Activated T-helper 1 cell treated with anti-CD3 and anti-CD28 coated beads, Interleukin-12 subunit alpha, Interleukin-12 subunit beta, Interleukin-2, Interleukin-4 antibody, amounts not matched to agents 30 ng/mL and 10 ng/mL and 1 ng/mL, durations not matched to agents 14 hours and 24 hours and 36 hours (primary cell): ENCODE data around the gene COL6A1. TPM values are rescaled to one million over a fixed set of nuclear protein-coding genes. Genes with fewer than 3 reads are reported as not detected.
A peak's percentile ranks its signal among the peaks of the same experiment; 100 is the strongest.

ENCODE experiments used
- DNase-seq: peaks from one replicate; pipeline ENCODE4 v3.0.0; 2021; ENCODE audit warnings: low spot score
- H3K27ac Mint-ChIP-seq: one replicate; pipeline ENCODE4 v1.8.0; 2021; ENCODE audit warnings: mild to moderate bottlenecking, mixed read lengths
- H3K27me3 Mint-ChIP-seq: one replicate; pipeline ENCODE4 v1.8.0; 2022; ENCODE audit warnings: mild to moderate bottlenecking, moderate library complexity, mixed read lengths; ENCODE audit not compliant: insufficient read depth
- H3K36me3 Mint-ChIP-seq: one replicate; pipeline ENCODE4 v1.8.0; 2021; ENCODE audit warnings: low read depth, mixed read lengths
- H3K4me1 Mint-ChIP-seq: one replicate; pipeline ENCODE4 v1.8.0; 2021; ENCODE audit warnings: low read depth, mixed read lengths
- H3K4me3 Mint-ChIP-seq: one replicate; pipeline ENCODE4 v1.8.0; 2021; ENCODE audit warnings: mild to moderate bottlenecking, moderate library complexity, mixed read lengths
- H3K9me3 Mint-ChIP-seq: one replicate; pipeline ENCODE4 v1.8.0; 2021; ENCODE audit warnings: mixed read lengths
- intact Hi-C: fragments of 100-400 bp; cut with micrococcal nuclease; formaldehyde crosslinking; loops from one replicate; pipeline ENCODE4 v1.15.1; 2024
- total RNA-seq: library from RNA; stranded (reverse); gene quantifications from 2 replicates; pipeline ENCODE4 v1.2.3, GENCODE V29; 2022

The COL6A1 gene
- total RNA-seq, 1 donor from 2014 or later: 0.62 TPM

DNA sequence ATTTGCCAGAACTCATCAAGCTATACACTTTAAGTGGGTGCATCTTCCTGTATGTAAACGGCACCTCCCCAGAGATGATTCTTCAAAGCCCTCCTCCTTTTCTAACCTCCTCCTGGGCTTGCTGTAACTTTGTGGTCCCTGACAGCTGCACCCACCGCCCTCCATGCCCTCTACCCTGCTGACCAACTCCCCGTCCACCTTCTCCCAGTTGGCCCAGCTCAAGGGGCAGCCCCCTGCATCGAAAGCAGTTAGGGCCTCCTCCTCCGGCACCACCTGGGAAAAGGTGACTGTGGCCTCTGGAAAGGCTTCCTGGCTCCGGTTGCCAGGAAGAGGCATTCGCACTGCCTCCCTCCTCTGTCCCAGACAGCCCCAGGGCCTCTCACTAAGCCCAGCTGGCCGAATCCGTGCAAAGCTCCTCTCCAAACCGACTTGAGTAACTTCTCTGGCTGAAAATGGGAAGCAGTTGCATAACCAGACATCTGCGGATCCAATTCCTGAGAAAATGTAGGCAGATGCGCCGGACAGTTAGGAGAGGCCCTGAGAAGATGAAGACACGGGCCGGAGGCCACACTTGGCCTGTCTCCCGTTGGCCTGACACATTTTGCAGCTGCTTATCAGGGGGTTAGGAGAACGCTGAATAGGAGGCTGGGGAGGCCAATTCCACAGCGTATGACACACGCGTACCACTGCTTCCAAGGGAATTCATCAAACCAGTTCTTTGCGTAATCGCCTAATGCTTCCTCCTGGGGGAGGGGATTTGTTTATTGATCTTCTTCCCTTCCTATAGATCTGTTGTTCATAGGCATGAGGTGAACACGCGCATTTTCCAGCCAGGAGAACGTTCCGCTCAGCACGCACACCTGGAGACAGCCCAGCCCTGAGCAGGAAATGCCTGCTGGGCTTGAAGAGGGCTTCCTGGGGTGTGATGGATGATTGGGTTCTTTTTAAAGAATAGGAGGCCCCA is 67.6 kb downstream of the COL6A1 start:
- intact Hi-C loops: no loop called here
- Mint-ChIP-seq H3K27ac (no peak overlapping the region), H3K36me3 (no peaks in the 10 kb centered on the region), H3K4me1 (peaks cover 6% of the 10 kb centered on the region), H3K27me3 (peaks cover 3% of the 10 kb centered on the region), H3K4me3 (no peak overlapping the region), H3K9me3 (no peaks in the 10 kb centered on the region)
- DNase-seq: no peak

DNA sequence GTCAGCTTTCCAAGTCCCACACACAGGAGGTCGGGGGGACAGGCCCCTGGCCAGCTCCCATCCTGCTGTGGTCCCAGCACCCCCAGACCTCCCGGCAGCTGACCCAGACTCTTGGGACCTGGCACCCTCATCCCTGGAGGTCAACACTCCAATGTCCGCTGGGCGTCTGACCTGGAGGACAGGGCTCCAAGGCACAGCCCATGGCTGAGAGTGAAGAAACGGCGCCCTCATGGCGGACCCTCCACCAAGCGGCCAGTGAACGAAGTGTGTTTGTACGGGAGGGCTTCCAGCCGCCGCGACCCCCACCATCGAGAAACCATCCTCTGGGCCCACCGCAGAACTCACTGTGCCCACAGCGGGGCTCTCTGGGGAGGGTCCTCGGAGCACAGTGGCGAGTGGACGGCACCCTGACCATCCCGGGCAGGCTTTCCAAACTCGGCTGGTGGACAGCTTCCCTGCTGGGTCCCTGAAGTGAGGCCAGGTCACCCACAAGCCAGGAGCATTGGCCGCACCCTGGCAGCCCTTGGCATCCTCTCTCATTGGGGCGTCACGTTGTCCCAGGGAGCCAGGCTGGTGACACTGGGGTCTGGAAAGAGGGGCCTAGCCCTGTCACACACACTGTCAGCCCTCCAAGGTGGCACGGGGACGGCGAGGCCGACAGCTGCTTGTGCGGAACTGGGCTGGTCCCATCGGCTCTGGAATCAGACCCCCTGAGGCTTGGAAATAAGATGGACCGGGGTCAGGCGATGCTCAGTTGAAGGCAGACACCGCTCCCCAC is 68.5 kb downstream of the COL6A1 start:
- Mint-ChIP-seq H3K4me1 (peaks cover 6% of the 10 kb centered on the region), H3K27ac (no peak overlapping the region), H3K27me3 (peaks cover 3% of the 10 kb centered on the region), H3K9me3 (no peaks in the 10 kb centered on the region), H3K4me3 (no peak overlapping the region), H3K36me3 (no peaks in the 10 kb centered on the region)
- no peak for DNase-seq
- intact Hi-C loops: no loop called here

DNA sequence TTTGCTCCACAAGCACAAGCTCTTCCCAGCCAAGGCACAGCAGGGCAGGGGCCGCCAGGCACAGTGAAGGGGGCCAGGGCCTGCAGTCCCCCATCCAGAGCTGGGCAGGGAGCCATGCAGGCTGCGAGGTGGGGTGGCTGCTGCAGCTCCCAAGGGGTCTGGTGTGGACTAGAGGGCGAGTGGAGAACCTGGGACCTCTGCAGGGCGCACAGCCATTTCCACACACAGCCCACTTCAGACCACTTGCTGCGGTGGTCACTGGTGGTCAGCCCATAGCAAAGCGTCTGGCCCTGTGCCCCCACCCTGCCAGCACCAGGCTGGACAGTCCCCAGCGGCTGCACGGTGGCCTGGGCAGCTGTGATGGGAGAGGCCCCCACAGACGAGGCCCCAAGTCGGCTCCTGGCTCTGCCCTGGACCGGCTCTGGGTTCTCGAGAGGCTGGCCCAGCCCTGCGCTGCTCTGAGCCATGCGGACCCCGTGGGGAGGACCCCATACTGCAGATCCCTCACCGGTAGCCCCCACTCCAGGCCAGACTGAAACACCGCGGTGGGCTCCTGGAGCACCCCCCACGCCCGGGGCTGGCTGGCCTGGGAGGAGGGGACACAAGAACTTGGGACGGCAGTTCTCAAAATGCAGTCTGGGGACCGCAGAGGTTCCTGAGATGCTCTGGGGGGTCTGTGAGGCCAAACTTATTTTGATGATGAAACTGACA is 69.3 kb downstream of the COL6A1 start:
- intact Hi-C loops: no loop called here
- H3K4me3 Mint-ChIP-seq: no peak overlapping the region
- H3K9me3 Mint-ChIP-seq: no peaks in the 10 kb centered on the region
- H3K27me3 Mint-ChIP-seq: no peaks in the 10 kb centered on the region
- no peak overlapping the region for H3K27ac Mint-ChIP-seq
- no peaks in the 10 kb centered on the region for H3K36me3 Mint-ChIP-seq
- no peak for DNase-seq
- peaks cover 6% of the 10 kb centered on the region for H3K4me1 Mint-ChIP-seq

DNA sequence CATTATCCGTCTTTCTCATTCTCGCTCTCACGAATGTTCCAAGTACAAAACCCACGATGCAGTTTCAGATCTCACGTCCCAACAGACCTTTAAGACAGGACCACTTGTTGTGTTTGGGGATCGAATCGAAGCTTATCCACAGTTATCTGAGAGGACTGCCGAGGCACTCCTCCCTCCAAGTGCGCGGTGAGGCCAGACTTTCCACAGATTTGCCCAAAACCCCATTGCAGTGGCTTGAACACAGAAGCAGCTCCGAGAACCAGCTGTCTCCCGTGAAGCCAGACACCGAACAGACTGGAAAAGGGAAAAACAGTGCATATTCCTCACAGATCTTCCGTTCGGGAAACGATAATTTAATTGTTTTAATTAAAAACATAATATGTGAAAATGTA is 69.8 kb downstream of the COL6A1 start:
- peaks cover 6% of the 10 kb centered on the region for H3K4me1 Mint-ChIP-seq
- H3K9me3 Mint-ChIP-seq: no peaks in the 10 kb centered on the region
- no peak overlapping the region for H3K4me3 Mint-ChIP-seq
- H3K27me3 Mint-ChIP-seq: no peaks in the 10 kb centered on the region
- no peak for DNase-seq
- intact Hi-C loops: no loop called here
- H3K27ac Mint-ChIP-seq: no peak overlapping the region
- no peaks in the 10 kb centered on the region for H3K36me3 Mint-ChIP-seq

DNA sequence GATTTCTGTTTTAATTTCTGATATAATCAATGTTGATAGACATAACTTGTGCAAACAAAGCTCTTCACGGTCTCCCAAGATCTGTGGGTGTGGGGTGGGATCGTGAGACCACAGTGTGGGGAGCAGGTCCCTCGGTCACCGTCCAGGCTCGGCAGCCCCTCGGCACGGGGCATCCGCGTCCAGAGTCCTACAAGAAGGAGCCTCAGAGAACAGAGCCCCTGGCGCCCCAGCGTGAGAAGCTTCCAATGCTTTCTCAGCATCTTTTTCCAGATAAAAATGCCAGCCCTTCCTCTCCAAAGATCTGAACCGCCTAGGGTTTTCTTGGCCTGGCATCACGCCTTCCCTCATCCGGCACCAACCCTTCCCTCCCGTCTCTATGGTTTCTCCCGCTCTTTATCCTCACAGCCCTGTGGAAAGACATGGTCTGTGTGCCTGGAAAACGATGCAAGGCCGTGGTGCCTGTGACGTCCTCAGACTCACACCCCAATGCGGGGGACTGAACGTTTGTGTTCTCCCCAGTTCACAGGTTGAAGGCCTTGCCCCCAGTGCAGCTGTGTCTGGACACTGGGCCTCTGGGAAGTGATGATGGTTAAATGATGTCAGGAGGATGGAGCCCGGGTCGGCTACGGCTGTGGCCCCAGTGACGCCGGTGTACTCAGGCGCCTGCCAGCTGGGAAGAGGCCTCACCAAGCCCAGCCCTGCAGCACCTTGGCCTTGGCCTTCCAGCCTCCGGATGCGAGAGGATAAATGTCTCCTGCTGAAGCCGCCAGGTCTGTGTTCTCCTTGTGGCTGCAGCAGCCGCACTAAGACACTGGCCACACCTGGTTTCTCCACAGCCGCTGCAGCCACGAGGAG is 70.5 kb downstream of the COL6A1 start:
- no peak overlapping the region for H3K27ac Mint-ChIP-seq
- H3K4me1 Mint-ChIP-seq: peaks cover 6% of the 10 kb centered on the region
- H3K27me3 Mint-ChIP-seq: no peaks in the 10 kb centered on the region
- H3K36me3 Mint-ChIP-seq: no peaks in the 10 kb centered on the region
- no peak for DNase-seq
- intact Hi-C loops: no loop called here
- H3K9me3 Mint-ChIP-seq: no peaks in the 10 kb centered on the region
- no peak overlapping the region for H3K4me3 Mint-ChIP-seq

DNA sequence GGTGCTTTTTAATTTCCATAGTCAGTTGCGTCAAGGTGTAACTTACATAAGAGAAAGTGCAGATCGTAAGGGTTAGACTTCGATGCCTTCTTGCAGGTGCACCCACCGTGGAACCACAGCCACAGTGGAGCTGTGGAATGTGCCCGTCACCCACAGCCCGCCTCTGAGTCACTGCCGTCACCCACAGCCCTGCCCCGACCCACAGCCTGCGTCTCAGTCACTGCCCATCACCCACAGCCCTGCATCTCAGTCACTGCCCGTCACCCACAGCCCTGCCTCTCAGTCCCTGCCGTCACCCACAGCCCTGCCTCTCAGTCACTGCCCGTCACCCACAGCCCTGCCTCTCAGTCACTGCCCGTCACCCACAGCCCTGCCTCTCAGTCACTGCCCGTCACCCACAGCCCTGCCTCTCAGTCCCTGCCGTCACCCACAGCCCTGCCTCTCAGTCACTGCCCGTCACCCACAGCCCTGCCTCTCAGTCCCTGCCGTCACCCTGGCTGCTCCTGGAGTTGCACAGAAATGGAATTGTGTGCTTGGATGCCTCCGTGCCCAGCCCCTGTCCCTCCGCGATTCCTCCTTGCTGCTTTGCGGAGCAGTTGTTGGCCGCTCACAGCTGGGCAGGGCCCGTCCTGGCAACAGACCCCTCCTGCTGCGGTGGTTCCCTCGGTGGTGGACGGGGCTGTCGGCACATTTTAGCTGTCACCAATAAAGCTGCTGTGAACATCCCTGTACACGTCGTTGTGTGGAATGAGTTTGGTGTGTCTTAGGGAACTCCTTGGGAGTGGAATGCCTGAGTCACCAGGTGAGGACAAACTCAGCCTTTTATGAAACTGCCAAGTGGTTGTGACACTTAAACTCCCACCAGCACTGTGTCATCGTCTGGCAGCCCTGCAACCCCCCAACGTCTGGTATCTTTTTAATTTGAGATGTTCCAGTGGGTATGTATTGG is 71.4 kb downstream of the COL6A1 start:
- Mint-ChIP-seq H3K36me3 (no peaks in the 10 kb centered on the region), H3K9me3 (no peaks in the 10 kb centered on the region), H3K4me1 (peaks cover 12% of the 10 kb centered on the region), H3K27me3 (no peaks in the 10 kb centered on the region), H3K27ac (peak overlapping the region; percentile 36), H3K4me3 (no peak overlapping the region)
- intact Hi-C loops: no loop called here
- no peak for DNase-seq

DNA sequence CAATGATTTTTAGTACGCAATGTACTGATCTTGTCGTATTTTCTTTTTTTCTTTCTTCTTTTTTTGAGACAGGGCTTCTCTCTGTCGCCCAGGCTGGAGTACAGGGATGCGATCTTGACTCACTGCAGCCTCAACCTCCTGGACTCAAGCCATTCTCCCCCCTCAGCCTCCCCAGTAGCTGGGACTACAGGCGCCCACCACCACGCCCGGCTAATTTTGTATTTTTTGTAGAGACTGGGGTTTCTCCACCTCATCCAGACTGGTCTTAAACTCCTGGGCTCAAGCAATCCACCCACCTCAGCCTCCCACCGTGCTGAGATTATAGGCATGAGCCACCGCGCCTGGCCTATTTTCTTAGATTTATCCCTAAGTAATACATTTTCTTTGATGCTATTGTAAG is 72.5 kb downstream of the COL6A1 start:
- Mint-ChIP-seq H3K4me1 (peaks cover 12% of the 10 kb centered on the region), H3K4me3 (no peak overlapping the region), H3K9me3 (peaks cover under 1% of the 10 kb centered on the region), H3K36me3 (no peaks in the 10 kb centered on the region), H3K27ac (no peak overlapping the region), H3K27me3 (peaks cover 5% of the 10 kb centered on the region)
- no peak for DNase-seq
- intact Hi-C loops: no loop called here

DNA sequence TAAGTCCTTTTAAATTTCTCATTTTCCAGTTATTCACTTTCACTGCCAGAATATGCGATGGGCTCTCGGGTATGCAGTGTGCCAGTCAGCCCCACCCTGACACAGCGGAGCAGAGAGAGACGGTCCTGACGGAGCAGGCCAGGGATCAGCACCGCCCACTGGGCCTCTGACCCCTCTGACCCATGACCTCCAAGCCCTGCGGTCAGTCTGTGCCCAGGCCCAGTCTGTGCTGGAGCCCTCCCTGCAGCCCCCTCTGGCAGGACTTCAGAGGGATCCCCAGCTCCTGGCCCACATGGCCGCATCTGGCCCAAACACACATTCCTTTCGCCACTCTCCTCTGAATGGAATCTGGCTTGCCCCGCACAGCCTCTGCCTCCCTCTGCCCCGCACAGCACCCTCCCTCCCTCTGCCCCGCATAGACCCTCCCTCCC is 72.9 kb downstream of the COL6A1 start:
- intact Hi-C loops: no loop called here
- peaks cover 5% of the 10 kb centered on the region for H3K27me3 Mint-ChIP-seq
- H3K4me3 Mint-ChIP-seq: no peak overlapping the region
- peaks cover 12% of the 10 kb centered on the region for H3K4me1 Mint-ChIP-seq
- H3K27ac Mint-ChIP-seq: no peak overlapping the region
- DNase-seq: no peak
- peaks cover 5% of the 10 kb centered on the region for H3K9me3 Mint-ChIP-seq
- no peaks in the 10 kb centered on the region for H3K36me3 Mint-ChIP-seq

Other genes starting within 250 kb of the COL6A1 start
- gene COL6A2, start 116.3 kb downstream of the COL6A1 start, total RNA-seq: 1.4 and 2.1 TPM in 2 replicates
- gene FTCD, start 173.8 kb downstream of the COL6A1 start, total RNA-seq: 0.56 and 0.62 TPM in 2 replicates
- gene SPATC1L, start 202.7 kb downstream of the COL6A1 start, total RNA-seq: 12.1 and 12.8 TPM in 2 replicates
- gene LSS, start 247.0 kb downstream of the COL6A1 start, total RNA-seq: 15.8 and 17.0 TPM in 2 replicates